Astrocyte (in vitro differentiated cells and primary cell): ENCODE data around the gene CTNS. TPM values are rescaled to one million over a fixed set of nuclear protein-coding genes. Genes with fewer than 3 reads are reported as not detected.
"Not testable (repeated sequence)": the region's sequence is repeated elsewhere in the genome, so short reads cannot be mapped to it uniquely, and the experiment has no call there.

Experiments used
- DNase-seq: peaks from one replicate; pipeline ENCODE4 v3.0.0-alpha.2; 2010; ENCODE audit warnings: low read depth
- FAIRE-seq: peaks from 2 replicates; lab custom pipeline; 2011; peaks lifted over from hg19 to GRCh38; lab: Jason Lieb, UNC
- H2AFZ ChIP-seq: 2 replicates; pipeline ENCODE4 v1.6.0; 2012; ENCODE audit warnings: low read depth, low read length, inconsistent platforms
- H3K27ac ChIP-seq: 2 replicates; pipeline ENCODE4 v1.5.1; 2011; ENCODE audit warnings: low read depth, low read length, inconsistent platforms
- H3K27me3 ChIP-seq: 2 replicates; pipeline ENCODE4 v1.6.0; 2011; ENCODE audit warnings: low read length, inconsistent platforms; ENCODE audit not compliant: insufficient read depth
- H3K36me3 ChIP-seq: 2 replicates; pipeline ENCODE4 v1.5.1; 2011; ENCODE audit warnings: low read length, inconsistent platforms; ENCODE audit not compliant: insufficient read depth
- H3K4me1 ChIP-seq: 2 replicates; pipeline ENCODE4 v1.5.1; 2011; ENCODE audit warnings: low read length, inconsistent platforms; ENCODE audit not compliant: insufficient read depth
- H3K4me2 ChIP-seq: 2 replicates; pipeline ENCODE4 v1.6.0; 2012; ENCODE audit warnings: low read length, inconsistent platforms
- H3K4me3 ChIP-seq: 2 replicates; pipeline ENCODE4 v1.5.1; 2011; ENCODE audit warnings: low read depth, mild to moderate bottlenecking, low read length, inconsistent platforms; ENCODE audit not compliant: insufficient read depth
- H3K79me2 ChIP-seq: 2 replicates; pipeline ENCODE4 v1.6.0; 2012; ENCODE audit warnings: mild to moderate bottlenecking, low read length, inconsistent platforms; ENCODE audit not compliant: insufficient read depth
- H3K9ac ChIP-seq: 2 replicates; pipeline ENCODE4 v1.6.0; 2012; ENCODE audit warnings: mild to moderate bottlenecking, low read length, inconsistent platforms
- H3K9me3 ChIP-seq: 2 replicates; pipeline ENCODE4 v1.5.1; 2012; ENCODE audit warnings: low read depth, mild to moderate bottlenecking, low read length, inconsistent platforms; ENCODE audit not compliant: insufficient read depth
- H4K20me1 ChIP-seq: 2 replicates; pipeline ENCODE4 v1.6.0; 2012; ENCODE audit warnings: low read length, inconsistent platforms; ENCODE audit not compliant: insufficient read depth
- H3K27ac Mint-ChIP-seq: one replicate; pipeline ENCODE4 v1.8.0; 2021; ENCODE audit warnings: mild to moderate bottlenecking, mixed read lengths; ENCODE audit not compliant: unreplicated experiment
- H3K27me3 Mint-ChIP-seq: one replicate; pipeline ENCODE4 v1.8.0; 2021; ENCODE audit warnings: low read depth, mixed read lengths; ENCODE audit not compliant: unreplicated experiment
- H3K36me3 Mint-ChIP-seq: one replicate; pipeline ENCODE4 v1.8.0; 2021; ENCODE audit warnings: low read depth, mixed read lengths; ENCODE audit not compliant: unreplicated experiment
- H3K4me1 Mint-ChIP-seq: one replicate; pipeline ENCODE4 v1.8.0; 2021; ENCODE audit warnings: low read depth, mixed read lengths; ENCODE audit not compliant: unreplicated experiment
- H3K4me3 Mint-ChIP-seq: one replicate; pipeline ENCODE4 v1.8.0; 2021; ENCODE audit warnings: mild to moderate bottlenecking, moderate library complexity, mixed read lengths; ENCODE audit not compliant: unreplicated experiment
- H3K9me3 Mint-ChIP-seq: one replicate; pipeline ENCODE4 v1.8.0; 2021; ENCODE audit warnings: mild to moderate bottlenecking, mixed read lengths; ENCODE audit not compliant: unreplicated experiment
- CTCF ChIP-seq: IDR thresholded peaks from 2 replicates; pipeline ENCODE4 v1.5.1; 2011; ENCODE audit warnings: low read depth, mild to moderate bottlenecking, inconsistent platforms, low read length, moderate library complexity; ENCODE audit not compliant: insufficient read depth
- EZH2 ChIP-seq: IDR thresholded peaks from 2 replicates; pipeline ENCODE4 v1.6.1; 2012; ENCODE audit warnings: mild to moderate bottlenecking, low read length, inconsistent platforms; ENCODE audit not compliant: insufficient read depth
- total RNA-seq: library from RNA; stranded (reverse); gene quantifications from 2 replicates; pipeline ENCODE4 v1.2.1, GENCODE V29; 2021

Gene CTNS
- total RNA-seq, 1 donor from 2014 or later: 5.8 TPM

GRCh38 chr17:3698139-3698538 is 61.6 kb downstream of the CTNS start:
- Histone ChIP-seq H2AFZ (no peak overlapping the region), H3K36me3 (no peaks in the 10 kb centered on the region), H3K4me2 (no peak overlapping the region), H3K4me1 (peaks cover 7% of the 10 kb centered on the region), H3K9ac (no peak overlapping the region), H4K20me1 (no peaks in the 10 kb centered on the region), H3K9me3 (peaks cover 5% of the 10 kb centered on the region), H3K79me2 (no peaks in the 10 kb centered on the region), H3K27me3 (peaks cover 14% of the 10 kb centered on the region), H3K27ac (no peak overlapping the region), H3K4me3 (no peak overlapping the region)
- Mint-ChIP-seq H3K4me1 (peaks cover 2% of the 10 kb centered on the region), H3K27me3 (peaks cover 12% of the 10 kb centered on the region), H3K36me3 (peaks cover 2% of the 10 kb centered on the region), H3K4me3 (no peak overlapping the region), H3K9me3 (peaks cover 2% of the 10 kb centered on the region), H3K27ac (no peak overlapping the region)
- DNase-seq: no peak
- TF ChIP-seq EZH2 (no peak), CTCF (no peak)
- no peak for FAIRE-seq

- FAIRE-seq (no peak), DNase-seq (no peak)
- H3K79me2 ChIP-seq: no peaks in the 10 kb centered on the region
- H3K4me2 ChIP-seq: no peak overlapping the region
- Mint-ChIP-seq H3K4me1 (no peaks in the 10 kb centered on the region), H3K27ac (no peak overlapping the region), H3K36me3 (peaks cover 2% of the 10 kb centered on the region), H3K4me3 (no peak overlapping the region), H3K27me3 (peaks cover 4% of the 10 kb centered on the region), H3K9me3 (peaks cover 2% of the 10 kb centered on the region)
- no peak overlapping the region for H3K9ac ChIP-seq
- no peak overlapping the region for H3K27ac ChIP-seq
- TF ChIP-seq CTCF (no peak), EZH2 (no peak)
- peaks cover 5% of the 10 kb centered on the region for H3K9me3 ChIP-seq
- no peak overlapping the region for H3K4me3 ChIP-seq
- no peaks in the 10 kb centered on the region for H3K36me3 ChIP-seq
- no peak overlapping the region for H2AFZ ChIP-seq
- H4K20me1 ChIP-seq: no peaks in the 10 kb centered on the region
- H3K27me3 ChIP-seq: peaks cover 14% of the 10 kb centered on the region
- peaks cover 7% of the 10 kb centered on the region for H3K4me1 ChIP-seq
Observed at GRCh38 chr17:3699951-3700350, 63.4 kb downstream of the CTNS start.

GRCh38 chr17:3702041-3702539 is 65.5 kb downstream of the CTNS start:
- not testable (repeated sequence) for H3K9me3 ChIP-seq, H3K4me1 ChIP-seq, H3K27me3 ChIP-seq, H3K4me3 Mint-ChIP-seq, H3K36me3 Mint-ChIP-seq, H3K27ac ChIP-seq, DNase-seq, FAIRE-seq, H4K20me1 ChIP-seq, H3K27me3 Mint-ChIP-seq, H3K4me2 ChIP-seq, H2AFZ ChIP-seq, H3K36me3 ChIP-seq, H3K27ac Mint-ChIP-seq, H3K9me3 Mint-ChIP-seq, H3K9ac ChIP-seq, H3K4me1 Mint-ChIP-seq, H3K79me2 ChIP-seq, H3K4me3 ChIP-seq
